Activated CD4-positive, alpha-beta T cell treated with anti-CD3 and anti-CD28 coated beads, Interleukin-2, Interleukin-4, amounts not matched to agents 100 ng/mL and 50 ng/mL, durations not matched to agents 16 hours and 8 hours (primary cell): ENCODE results near the gene ANAPC2.

Experiments
- DNase-seq: peaks from one replicate; pipeline ENCODE4 v3.0.0-alpha.2; 2020; ENCODE audit warnings: low spot score

ANAPC2 gene

GRCh38 chr9:137227054-137227852, 38.9 kb upstream of the ANAPC2 start, which contains the start of gene RNF224:
Gene RNF224, plus strand, starts transcription at chr9:137227502. Its CDS starts 834 bp downstream, at chr9:137228336.
- peak; percentile 85 for DNase-seq

- no peak for DNase-seq
Observed at GRCh38 chr9:137226338-137227053, 38.1 kb upstream of the ANAPC2 start.

GRCh38 chr9:137225699-137226331, 37.5 kb upstream of the ANAPC2 start:
- DNase-seq: no peak

- DNase-seq: no peak
Observed at GRCh38 chr9:137224830-137225694, 36.7 kb upstream of the ANAPC2 start, which contains the start of gene CYSRT1. Gene CYSRT1, plus strand, starts transcription at chr9:137225174. Its CDS starts 448 bp downstream, at chr9:137225622.

- peak; percentile 100 for DNase-seq
Observed at GRCh38 chr9:137223078-137223970, 35.0 kb upstream of the ANAPC2 start.

GRCh38 chr9:137222190-137223077, 34.1 kb upstream of the ANAPC2 start, which contains the start of gene RNF208:
Gene RNF208, minus strand, starts transcription at chr9:137222240. Its CDS starts 1,028 bp downstream, at chr9:137221212.
- no peak for DNase-seq

- DNase-seq: no peak
Observed at GRCh38 chr9:137221506-137222111, 33.2 kb upstream of the ANAPC2 start.

GRCh38 chr9:137221095-137221505, 32.7 kb upstream of the ANAPC2 start:
- no peak for DNase-seq

GRCh38 chr9:137220317-137221094, 32.1 kb upstream of the ANAPC2 start:
- no peak for DNase-seq

- DNase-seq: no peak
Observed at GRCh38 chr9:137219757-137220316, 31.5 kb upstream of the ANAPC2 start.

GRCh38 chr9:137218754-137219271, 30.5 kb upstream of the ANAPC2 start:
- no peak for DNase-seq

GRCh38 chr9:137218212-137218753, 29.9 kb upstream of the ANAPC2 start:
- no peak for DNase-seq

GRCh38 chr9:137217276-137218211, 29.2 kb upstream of the ANAPC2 start:
- no peak for DNase-seq

- no peak for DNase-seq
Observed at GRCh38 chr9:137216188-137216965, 28.0 kb upstream of the ANAPC2 start.
